Adrenal gland (tissue), 5 donors: Measurements from ENCODE around the gene CLIP2.

Experiments used
- CTCF ChIP-seq, 6 experiments: fragments of 450-650 bp in 4 of 6; fragments of 200-600 bp in 2 of 6; sonication (generic) in 1 of 6; IDR thresholded peaks; 1 replicate in 5 of 6; 2 replicates in 1 of 6; pipeline versions ENCODE4 v1.5.1 to v1.8.0; 2016 to 2021; ENCODE audit warnings: antibody characterized with exemption in 6 of 6, mild to moderate bottlenecking in 2 of 6, moderate library complexity in 1 of 6
- POLR2A ChIP-seq, 2 donors: fragments of 450-650 bp; IDR thresholded peaks; one replicate each; pipeline ENCODE4 v1.6.1; 2017; ENCODE audit warnings: antibody characterized with exemption in 2 of 2, mild to moderate bottlenecking in 2 of 2, moderate library complexity in 1 of 2
- donor health status: DM: no; HTN: no; CAD: no.

GRCh38 chr7:74449809-74450397, 160.7 kb downstream of the CLIP2 start:
- no peak for TF ChIP-seq POLR2A (IDR thresholded peaks at IDR 0.05)
- peak; percentile 69 to 81 (median 74) for TF ChIP-seq CTCF (IDR thresholded peaks at IDR 0.05)
